SIG-M5 treated with dmso at 0.1 percent for 504 hours (cell line): ENCODE data around the gene GJA4.
A peak's percentile ranks its signal among the peaks of the same experiment; 100 is the strongest.
"Not testable (repeated sequence)": the region's sequence is repeated elsewhere in the genome, so short reads cannot be mapped to it uniquely, and the experiment has no call there.

ENCODE experiments used
- DNase-seq: peaks from one replicate; lab custom pipeline; 2025; ENCODE audit not compliant: unreplicated experiment; lab: John Stamatoyannopoulos, UW

Gene GJA4

GRCh38 chr1:34768856-34769255, 23.9 kb upstream of the GJA4 start:
- no peak for DNase-seq

GRCh38 chr1:34770891-34771504, 21.8 kb upstream of the GJA4 start:
- DNase-seq, result no peak

- no peak for DNase-seq
Observed at GRCh38 chr1:34771573-34772371, 21.0 kb upstream of the GJA4 start.

GRCh38 chr1:34773114-34773513, 19.7 kb upstream of the GJA4 start:
- not testable (repeated sequence) for DNase-seq

- no peak for DNase-seq
Observed at GRCh38 chr1:34774957-34775356, 17.8 kb upstream of the GJA4 start.

- DNase-seq, result no peak
Observed at GRCh38 chr1:34776911-34777310, 15.9 kb upstream of the GJA4 start.

- no peak for DNase-seq
Observed at GRCh38 chr1:34777519-34778321, 15.1 kb upstream of the GJA4 start.

- DNase-seq, result no peak
Observed at GRCh38 chr1:34778381-34778780, 14.4 kb upstream of the GJA4 start.

- no peak for DNase-seq
Observed at GRCh38 chr1:34779005-34779404, 13.8 kb upstream of the GJA4 start.

- no peak for DNase-seq
Observed at GRCh38 chr1:34779526-34779925, 13.3 kb upstream of the GJA4 start.

GRCh38 chr1:34779962-34780361, 12.8 kb upstream of the GJA4 start:
- DNase-seq, result no peak

GRCh38 chr1:34780528-34780927, 12.3 kb upstream of the GJA4 start:
- no peak for DNase-seq

GRCh38 chr1:34781071-34781843, 11.5 kb upstream of the GJA4 start, which contains the start of gene GJB3:
Gene GJB3, plus strand, starts transcription at chr1:34781214. Its CDS starts 3,549 bp downstream, at chr1:34784763.
- no peak for DNase-seq

- DNase-seq, result no peak
Observed at GRCh38 chr1:34781844-34782391, 10.9 kb upstream of the GJA4 start.

GRCh38 chr1:34784751-34785221, 8.0 kb upstream of the GJA4 start:
- no peak for DNase-seq

GRCh38 chr1:34785231-34785874, 7.4 kb upstream of the GJA4 start:
- no peak for DNase-seq

GRCh38 chr1:34785875-34786470, 6.8 kb upstream of the GJA4 start:
- no peak for DNase-seq

- peak; percentile 69 for DNase-seq
Observed at GRCh38 chr1:34786521-34787325, 6.1 kb upstream of the GJA4 start.
